ENCODE measurements around the gene MKKS. TPM values are rescaled to one million over a fixed set of nuclear protein-coding genes. Genes with fewer than 3 reads are reported as not detected.

MKKS gene
- total and polyA plus RNA-seq, 2 of the 13 experiments (the other 11 are each of a cell fraction or from before 2014, with no cell fraction given): 26.7 to 34.5 TPM

DNA sequence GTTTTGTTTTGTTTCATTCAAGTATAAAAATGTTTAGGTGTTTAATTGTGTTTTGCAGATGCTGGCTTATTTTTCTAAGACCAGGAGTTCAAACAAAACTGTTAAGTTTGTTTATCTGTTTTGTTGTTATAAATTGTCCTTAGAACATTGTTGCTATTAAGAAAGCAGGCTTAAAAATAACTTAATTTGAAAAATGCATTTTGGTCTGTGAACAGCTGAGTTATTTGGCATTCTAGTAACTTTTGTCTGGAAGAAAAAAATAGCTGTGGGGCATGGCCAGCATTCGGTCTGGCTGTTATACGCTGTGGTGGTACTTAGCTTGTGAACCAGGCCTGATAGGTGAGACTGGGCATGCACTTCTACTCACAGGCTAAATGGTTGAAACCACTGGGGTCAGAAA lies 38.8 kb upstream of the MKKS start:
- Histone ChIP-seq H3K4me1 (ENCODE audit: insufficient read depth, low read length) (peaks cover 17% of the 10 kb centered on the region), H3K36me3 (replicated peaks in 1 of 2; ENCODE audit: control insufficient read depth in 1 of 2, insufficient read depth in 2 of 2, low read length in 2 of 2) (no peaks in the 10 kb centered on the region), H3K9me3 (ENCODE audit: low read length) (no peaks in the 10 kb centered on the region), H4K20me1 (ENCODE audit: insufficient read depth, low read length) (no peaks in the 10 kb centered on the region), H3K27ac (ENCODE audit: extremely low read length, insufficient read depth, low read length) (no peak overlapping the region), H3K79me2 (ENCODE audit: insufficient read depth, low read length) (peaks cover 3% of the 10 kb centered on the region), H3K9ac (ENCODE audit: insufficient read depth, low read depth, low read length) (no peak overlapping the region), H2AFZ (ENCODE audit: low read length) (no peak overlapping the region), H3K4me3 (replicated peaks in 1 of 3; ENCODE audit: insufficient read depth in 1 of 3, low read depth in 2 of 3, low read length in 3 of 3) (no peak overlapping the region), H3K27me3 (ENCODE audit: control insufficient read depth in 1 of 2, insufficient read depth in 2 of 2, low read length in 2 of 2) (no peaks in the 10 kb centered on the region), H3K4me2 (ENCODE audit: low read depth, low read length) (no peak overlapping the region)
- BruUV-seq (replicated peaks): no TSS peak
- intact Hi-C loops (cut with micrococcal nuclease; ENCODE audit: unreplicated experiment): loop anchor here (5.0 kb wide), 1 partner anchor 734 kb away; no protein-coding TSS in a partner anchor
- DNase-seq (ENCODE audit: low spot score): no peak
- TF ChIP-seq CC2D1A (CRISPR knock-in tag; IDR thresholded peaks at IDR 0.05) (no peak), ZNF790 (CRISPR knock-in tag; IDR thresholded peaks at IDR 0.05; ENCODE audit: borderline replicate concordance) (no peak), ZFP82 (CRISPR knock-in tag; IDR thresholded peaks at IDR 0.05; ENCODE audit: borderline replicate concordance) (0 out of 2 replicates have a peak, but pooled peaks have one; percentile 32)
- in situ Hi-C loops (cut with HindIII; ENCODE audit: extremely low pct_ligation_motif_present, low pct_unique_long_range_greater_than_20kb): loop anchor here (10.0 kb wide), 1 partner anchor 58 kb away; no protein-coding TSS in a partner anchor
- WGBS (ENCODE audit: low lambda C conversion rate): 100% methylated on average over 2 of the region's 2 CpGs
- FAIRE-seq: no peak
- POLR2A ChIA-PET: interaction anchor here (1.0 kb wide), 1 partner anchor 38 kb away, joined by 4 read pairs; the partner anchor contains the start of gene SLX4IP
- ATAC-seq: no peak
- CTCF ChIA-PET (ENCODE audit: low intra/inter-chr PET ratio, low total read pairs): no interaction called here

DNA sequence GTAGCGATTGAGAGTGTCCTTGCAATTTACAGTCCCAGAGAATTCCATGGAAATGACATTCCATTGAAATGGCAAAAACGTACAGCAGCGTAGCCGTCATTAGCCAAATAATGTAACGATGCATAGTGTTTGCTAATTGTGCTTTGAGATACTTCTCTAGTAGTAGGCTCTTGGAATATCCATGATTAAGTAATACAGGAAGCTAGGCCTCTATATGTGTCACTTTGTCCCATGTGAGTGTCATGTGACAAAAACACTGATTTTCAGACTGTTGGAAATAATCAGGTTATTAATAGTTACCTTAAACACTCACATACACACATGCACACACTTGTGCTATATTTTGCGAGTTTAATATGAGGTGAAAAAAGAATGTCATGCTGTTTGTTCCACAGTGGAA lies 36.3 kb upstream of the MKKS start:
- TF ChIP-seq PHF8 (CRISPR knock-in tag; IDR thresholded peaks at IDR 0.05) (no peak), NFYC (CRISPR knock-in tag; IDR thresholded peaks at IDR 0.05) (no peak), FOXO1 (CRISPR knock-in tag; IDR thresholded peaks at IDR 0.05) (no peak)
- TF ChIP-seq, protein P1, sequence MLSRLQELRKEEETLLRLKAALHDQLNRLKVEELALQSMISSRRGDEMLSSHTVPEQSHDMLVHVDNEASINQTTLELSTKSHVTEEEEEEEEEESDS (CRISPR knock-in tag; IDR thresholded peaks at IDR 0.05; ENCODE audit: borderline replicate concordance): no peak
- in situ Hi-C loops (cut with HindIII; ENCODE audit: extremely low pct_ligation_motif_present, low pct_unique_long_range_greater_than_20kb): loop anchor here (10.0 kb wide), 1 partner anchor 55 kb away; no protein-coding TSS in a partner anchor
- Histone ChIP-seq H3K4me1 (ENCODE audit: insufficient read depth, low read length) (peaks cover 22% of the 10 kb centered on the region), H3K9me3 (ENCODE audit: low read length) (no peaks in the 10 kb centered on the region), H3K4me3 (replicated peaks in 1 of 3; ENCODE audit: insufficient read depth in 1 of 3, low read depth in 2 of 3, low read length in 3 of 3) (no peak overlapping the region), H2AFZ (ENCODE audit: low read length) (no peak overlapping the region), H3K36me3 (replicated peaks in 1 of 2; ENCODE audit: control insufficient read depth in 1 of 2, insufficient read depth in 2 of 2, low read length in 2 of 2) (no peaks in the 10 kb centered on the region), H3K27ac (ENCODE audit: extremely low read length, insufficient read depth, low read length) (no peak overlapping the region), H3K27me3 (ENCODE audit: control insufficient read depth in 1 of 2, insufficient read depth in 2 of 2, low read length in 2 of 2) (no peaks in the 10 kb centered on the region), H3K79me2 (ENCODE audit: insufficient read depth, low read length) (peaks cover 3% of the 10 kb centered on the region), H3K9ac (ENCODE audit: insufficient read depth, low read depth, low read length) (no peak overlapping the region), H3K4me2 (ENCODE audit: low read depth, low read length) (no peak overlapping the region), H4K20me1 (ENCODE audit: insufficient read depth, low read length) (no peaks in the 10 kb centered on the region)
- ChIA-PET CTCF (ENCODE audit: low intra/inter-chr PET ratio, low total read pairs) (interaction anchor here (1.5 to 1.8 kb wide), 2 partner anchors 66 to 83 kb away, joined by 7 to 10 read pairs; no protein-coding TSS in a partner anchor), POLR2A (no interaction called here)
- WGBS (ENCODE audit: low lambda C conversion rate): 98% methylated on average over 6 of the region's 6 CpGs
- no TSS peak for BruUV-seq (replicated peaks)
- intact Hi-C loops (cut with micrococcal nuclease; ENCODE audit: unreplicated experiment): loop anchor here (5.0 kb wide), 1 partner anchor 737 kb away; no protein-coding TSS in a partner anchor
- DNase-seq (ENCODE audit: low spot score) (no peak), FAIRE-seq (no peak), ATAC-seq (no peak)

Data from HepG2 (cell line).